ENCODE results near the gene NAPA.

GRCh38 chr19:47537493-47537892, 22.6 kb upstream of the NAPA start:
- TF ChIP-seq EZH2 (IDR thresholded peaks at IDR 0.05), result no peak
- TF ChIP-seq POLR2AphosphoS5 (IDR thresholded peaks at IDR 0.05; ENCODE audit: borderline replicate concordance, low read depth, low read length), result no peak
- TF ChIP-seq FOXP2 (optimal IDR thresholded peaks at IDR 0.05; ENCODE audit: control extremely low read depth, extremely low read length, insufficient read depth), result no peak
